Measurements from ENCODE around the gene CAND2.

Gene CAND2

GRCh38 chr3:12796171-12797123 is at the start of gene CAND2:
CAND2 (plus strand) TSS chr3:12796680; CDS start chr3:12796721, 41 bp downstream.
- DNase-seq, result peak; percentile 34 to 69 (median 63)

- no peak for DNase-seq
These were observed 48.0 kb upstream of the CAND2 start for GRCh38 chr3:12748477-12748876.

- peak in 1 of 3 experiments; percentile 2 for DNase-seq
These were observed 46.3 kb upstream of the CAND2 start for GRCh38 chr3:12750223-12750622.

- DNase-seq, result no peak
These were observed 45.8 kb upstream of the CAND2 start for GRCh38 chr3:12750658-12751071.

- DNase-seq, result peak in 1 of 3 experiments; percentile 2
These were observed 44.9 kb upstream of the CAND2 start for GRCh38 chr3:12751571-12751970.

GRCh38 chr3:12752102-12752501 is 44.4 kb upstream of the CAND2 start:
- no peak for DNase-seq

- DNase-seq, result no peak
These were observed 43.7 kb upstream of the CAND2 start for GRCh38 chr3:12752809-12753208.

GRCh38 chr3:12753275-12754028 is 43.0 kb upstream of the CAND2 start:
- no peak for DNase-seq

GRCh38 chr3:12754313-12754712 is 42.2 kb upstream of the CAND2 start:
- DNase-seq, result no peak

GRCh38 chr3:12755754-12756153 is 40.7 kb upstream of the CAND2 start:
- no peak for DNase-seq

- DNase-seq, result no peak
These were observed 40.3 kb upstream of the CAND2 start for GRCh38 chr3:12756175-12756574.

GRCh38 chr3:12756635-12757034 is 39.8 kb upstream of the CAND2 start:
- no peak for DNase-seq

- DNase-seq, result no peak
These were observed 38.3 kb upstream of the CAND2 start for GRCh38 chr3:12758025-12758781.

GRCh38 chr3:12759097-12759679 is 37.3 kb upstream of the CAND2 start, which contains the start of gene TMEM40:
TMEM40 (minus strand) TSS chr3:12759259; CDS start chr3:12749832, 9,427 bp downstream.
- DNase-seq, result no peak

- DNase-seq, result no peak
These were observed 36.6 kb upstream of the CAND2 start for GRCh38 chr3:12759693-12760565.

- no peak for DNase-seq
These were observed 32.2 kb upstream of the CAND2 start for GRCh38 chr3:12764171-12764776.

GRCh38 chr3:12766541-12766940 is 29.9 kb upstream of the CAND2 start:
- DNase-seq, result no peak

- no peak for DNase-seq
These were observed 27.6 kb upstream of the CAND2 start for GRCh38 chr3:12768579-12769527.

- no peak for DNase-seq
These were observed 26.7 kb upstream of the CAND2 start for GRCh38 chr3:12769761-12770160.

- DNase-seq, result no peak
These were observed 25.2 kb upstream of the CAND2 start for GRCh38 chr3:12771236-12771635.

Measured in NCI-H1417 (cell line).